Stimulated activated CD4-positive, alpha-beta T cell treated with anti-CD3 and anti-CD28 coated beads, TNF-alpha, amount 100 ng/mL, for 48 hours (primary cell): ENCODE data around the gene AP1G1.
"Not testable (repeated sequence)": the region's sequence is repeated elsewhere in the genome, so short reads cannot be mapped to it uniquely, and the experiment has no call there.

Experiments used
- DNase-seq, 3 donors: peaks; one replicate each; pipeline ENCODE4 v3.0.0-alpha.2; 2020; ENCODE audit warnings: low read depth in 3 of 3

The AP1G1 gene

DNA sequence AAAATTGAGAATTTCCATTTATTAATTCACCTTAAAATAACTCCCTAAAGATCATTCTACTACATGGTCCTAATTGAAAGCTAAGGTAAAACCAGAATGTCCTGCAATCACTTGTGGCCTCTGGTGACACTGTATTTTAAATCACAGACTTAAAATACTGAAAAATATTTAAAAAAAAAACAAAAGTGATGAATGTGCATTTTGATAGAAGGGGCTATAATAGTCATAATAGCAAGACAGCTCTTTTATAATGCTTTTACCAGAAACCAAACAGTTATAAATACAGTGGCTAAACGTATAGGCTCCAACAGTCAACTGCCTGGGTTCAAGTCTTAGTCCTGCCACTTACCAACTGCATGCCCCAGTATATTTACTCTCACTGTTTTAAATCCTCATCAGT, 105.3 kb downstream of the AP1G1 start:
- DNase-seq: no peak

DNA sequence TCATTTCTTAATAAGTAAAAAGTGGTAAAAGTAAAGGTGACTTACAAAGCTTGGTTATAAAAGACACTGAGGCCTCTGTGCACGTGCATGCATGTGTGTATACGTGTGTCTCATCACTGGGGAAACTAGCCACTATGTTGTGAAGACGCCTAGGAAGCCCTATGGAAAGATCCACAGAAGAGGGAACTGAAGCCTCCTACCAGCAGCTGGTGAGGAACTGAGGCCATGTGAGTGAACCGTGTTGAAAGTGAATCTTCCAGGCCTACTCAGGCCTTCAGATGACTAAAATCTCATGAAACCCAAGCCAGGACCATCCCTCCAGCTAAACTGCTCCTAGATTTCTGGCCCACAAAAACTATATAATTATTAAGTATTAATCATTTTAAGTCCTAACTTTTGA, 107.8 kb downstream of the AP1G1 start:
- no peak for DNase-seq

DNA sequence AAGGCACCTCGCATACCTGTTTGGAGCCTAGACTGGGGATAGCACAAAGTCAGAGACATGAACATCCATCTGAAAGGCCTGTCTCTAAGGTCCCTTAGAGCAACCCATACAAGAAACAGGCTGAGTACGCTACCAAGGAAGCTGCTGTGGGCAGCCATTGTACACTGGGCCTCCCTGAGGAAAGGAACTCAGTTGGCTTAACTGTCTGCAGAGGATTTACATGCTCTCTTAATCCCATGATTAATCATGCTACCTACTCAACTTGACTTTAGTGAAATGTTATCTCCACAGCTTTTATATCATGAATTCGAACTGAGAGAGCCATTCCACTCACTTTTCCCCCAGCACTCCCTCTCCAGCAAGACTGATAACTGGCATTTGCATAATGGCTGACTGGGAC, 110.1 kb downstream of the AP1G1 start:
- no peak for DNase-seq

DNA sequence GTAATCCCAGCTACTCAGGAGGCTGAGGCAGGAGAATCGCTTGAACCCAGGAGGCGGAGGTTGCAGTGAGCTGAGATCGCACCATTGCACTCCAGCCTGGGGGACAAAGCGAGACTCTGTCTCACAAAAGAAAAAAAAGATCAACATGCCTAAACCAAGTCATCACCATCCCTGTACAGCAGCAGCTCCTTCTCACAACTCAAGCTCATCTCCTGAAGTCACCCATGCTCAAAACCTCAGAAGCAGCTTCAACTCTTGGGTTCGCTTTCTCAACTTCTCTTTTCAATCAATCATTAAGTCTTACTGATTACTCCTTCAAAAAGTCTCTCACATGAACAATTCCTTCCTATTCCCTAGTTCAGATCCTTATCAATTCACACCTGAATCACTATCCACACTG, 115.5 kb downstream of the AP1G1 start:
- DNase-seq: no peak

DNA sequence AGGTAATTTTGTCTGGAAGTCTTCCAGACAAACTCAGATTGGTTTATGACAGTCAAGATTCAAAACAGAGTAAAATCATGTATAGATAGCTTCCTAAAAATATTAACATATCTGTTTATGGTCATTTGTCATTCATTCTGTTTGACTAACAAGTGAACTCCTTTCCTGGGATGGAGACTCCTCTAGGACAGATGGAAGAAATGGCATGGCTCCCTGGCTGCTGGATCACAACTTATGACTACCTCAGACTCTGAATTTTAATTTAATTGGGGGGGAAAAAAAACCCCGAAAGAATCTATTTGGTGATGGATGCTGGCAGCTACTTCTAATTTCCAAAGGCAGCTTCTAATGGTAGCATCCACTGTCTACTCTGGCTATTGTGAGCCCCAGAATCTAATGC, 118.7 kb downstream of the AP1G1 start:
- no peak for DNase-seq

DNA sequence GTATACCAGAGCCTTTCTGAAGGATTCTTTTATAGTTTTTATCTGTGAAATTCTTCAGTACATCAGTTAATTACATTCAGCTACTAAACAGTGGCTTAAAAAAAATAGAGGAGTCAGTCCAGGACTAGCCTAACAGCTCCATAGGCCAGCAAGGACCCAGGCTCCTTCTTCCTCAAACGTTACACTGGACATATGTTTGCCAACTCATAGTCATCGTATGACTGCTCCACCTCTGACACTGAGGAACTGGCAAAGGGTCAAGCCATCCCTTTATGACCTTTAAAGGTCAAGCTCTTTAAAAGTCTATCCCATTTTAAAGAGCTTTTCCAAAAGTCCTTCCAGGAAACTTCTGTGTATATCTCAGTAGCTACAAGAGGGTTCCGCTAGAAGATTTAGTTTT, 120.8 kb downstream of the AP1G1 start:
- no peak for DNase-seq

DNA sequence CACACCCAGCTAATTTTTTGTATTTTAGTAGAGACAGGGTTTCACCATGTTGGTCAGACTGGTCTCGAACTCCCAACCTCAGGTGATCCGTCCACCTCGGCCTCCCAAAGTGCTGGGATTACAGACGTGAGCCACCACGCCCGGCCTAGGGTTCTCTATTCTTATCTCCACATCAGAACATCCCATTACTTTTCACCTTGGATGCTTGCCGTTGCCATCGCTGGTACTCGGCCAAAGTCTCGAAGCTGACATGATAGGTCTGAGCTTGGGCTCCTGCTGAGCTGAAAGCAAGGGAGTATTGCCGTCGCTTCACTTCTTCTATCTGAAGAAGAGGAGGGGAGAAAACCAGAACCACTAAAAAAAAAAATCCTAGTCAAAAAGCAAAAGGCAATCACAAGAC, 124.4 kb downstream of the AP1G1 start:
- not testable (repeated sequence) for DNase-seq

DNA sequence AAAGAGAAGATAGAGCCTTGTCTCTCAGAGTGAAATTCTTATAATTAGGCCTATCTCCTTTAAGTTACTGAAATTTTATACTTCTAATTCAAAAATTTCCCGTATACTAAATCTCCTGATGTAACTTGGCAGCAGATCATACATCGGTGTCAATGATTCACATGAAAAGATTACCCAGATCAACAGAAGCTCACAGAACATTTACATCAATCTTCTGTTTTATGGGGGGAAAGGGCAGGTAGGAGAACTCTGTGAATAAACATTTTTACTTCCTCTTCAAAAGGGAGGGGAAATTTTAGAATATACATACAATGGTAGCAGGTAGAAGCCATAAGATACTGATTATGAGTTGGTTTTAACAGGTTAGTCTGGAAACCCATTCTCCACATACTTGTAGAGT, 127.3 kb downstream of the AP1G1 start:
- no peak for DNase-seq
